Hematopoietic multipotent progenitor cell (in vitro differentiated cells): ENCODE results near the gene NDST3. TPM values are rescaled to one million over a fixed set of nuclear protein-coding genes. Genes with fewer than 3 reads are reported as not detected.
A peak's percentile ranks its signal among the peaks of the same experiment; 100 is the strongest.

Experiments used
- DNase-seq, 3 donors: peaks; one replicate each; pipeline ENCODE4 v3.0.0-alpha.2; 2011 to 2015; ENCODE audit warnings: low read depth in 2 of 3, low spot score in 2 of 3
- total RNA-seq: library from RNA; depleted of rRNA; stranded (reverse); fragments of >200 nt; gene quantifications from one replicate; pipeline ENCODE4 v1.2.3, GENCODE V29; 2012

The NDST3 gene
- total RNA-seq = 0.27 TPM

DNA sequence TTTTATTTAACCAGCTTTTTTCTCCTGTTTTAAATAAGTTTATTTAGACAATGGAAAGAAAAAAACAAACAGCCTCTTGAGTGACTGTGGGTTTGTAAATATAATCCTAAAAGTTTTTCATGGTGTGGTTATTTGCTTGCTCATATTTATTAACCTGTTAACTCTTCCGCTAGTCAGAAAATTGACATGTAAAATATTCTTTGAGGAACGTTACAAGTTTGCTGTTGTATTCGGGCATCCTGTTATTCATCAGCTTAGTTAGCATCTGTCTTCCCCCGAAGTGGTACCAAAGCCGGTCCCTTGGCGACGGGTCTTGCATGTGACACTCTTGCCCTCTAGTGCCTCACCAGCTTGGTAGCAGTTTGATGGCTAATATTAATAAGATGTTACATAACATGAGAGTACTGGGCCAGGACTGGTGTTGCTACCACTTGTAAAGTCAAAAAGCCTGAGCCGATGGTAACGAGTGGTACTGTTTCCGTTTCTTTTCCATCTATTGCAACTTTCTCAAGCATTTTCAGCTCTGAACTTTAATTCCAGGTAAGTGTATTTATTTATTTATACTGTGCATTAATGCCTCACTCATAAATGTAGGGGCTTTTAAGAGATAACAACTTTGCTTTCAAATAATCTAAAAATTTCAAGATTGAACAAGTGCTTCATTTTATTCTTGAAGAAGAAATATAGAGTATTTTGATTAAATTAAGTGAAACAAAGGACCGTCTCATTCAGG is at the start of gene NDST3:
Gene NDST3, plus strand, starts transcription at position 434 of the 733 bp plus-strand sequence. CDS start 19,425 bp downstream, outside the sequence.
- peak in 2 of 3 donors; percentile 75 to 89 for DNase-seq

DNA sequence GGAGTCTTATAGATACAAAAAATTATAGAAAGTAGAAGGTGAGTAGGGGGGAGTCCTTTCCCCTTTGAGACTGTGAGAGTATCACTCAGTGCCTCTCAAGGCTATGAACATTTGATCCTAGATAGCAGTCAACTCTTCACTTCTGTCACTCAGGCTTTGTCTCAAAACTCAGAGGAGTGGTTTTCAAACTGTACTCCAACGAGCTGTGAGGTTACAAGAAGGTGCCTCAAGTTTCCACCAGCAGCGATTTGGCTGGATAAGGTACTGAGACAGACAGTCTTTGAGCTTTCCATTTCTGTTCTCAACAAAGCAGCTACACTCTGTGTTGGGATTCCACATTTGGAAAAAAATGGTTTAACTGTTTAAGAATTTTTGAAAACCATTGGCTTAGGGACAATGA is 48.0 kb upstream of the NDST3 start:
- DNase-seq = no peak

DNA sequence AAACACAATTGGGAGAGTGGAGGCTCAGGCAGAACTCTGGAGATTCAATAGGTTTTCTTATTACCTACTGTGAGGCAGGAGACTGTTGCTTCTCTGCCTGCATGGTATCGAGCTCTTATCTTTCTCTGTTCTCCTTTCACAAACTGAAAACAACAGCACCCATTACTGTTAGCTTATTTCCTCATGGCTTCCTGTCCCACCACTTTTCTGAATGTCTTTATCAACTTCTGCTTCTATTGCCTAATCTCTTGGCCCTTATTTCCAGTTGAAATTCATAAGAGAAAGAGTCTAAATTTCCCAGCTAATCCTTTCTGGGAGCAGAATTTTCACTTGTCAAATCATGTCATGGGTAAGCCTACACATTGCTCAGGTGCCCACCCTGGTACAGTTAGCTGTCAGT is 46.8 kb upstream of the NDST3 start:
- peak in 1 of 3 donors; percentile 43 for DNase-seq

DNA sequence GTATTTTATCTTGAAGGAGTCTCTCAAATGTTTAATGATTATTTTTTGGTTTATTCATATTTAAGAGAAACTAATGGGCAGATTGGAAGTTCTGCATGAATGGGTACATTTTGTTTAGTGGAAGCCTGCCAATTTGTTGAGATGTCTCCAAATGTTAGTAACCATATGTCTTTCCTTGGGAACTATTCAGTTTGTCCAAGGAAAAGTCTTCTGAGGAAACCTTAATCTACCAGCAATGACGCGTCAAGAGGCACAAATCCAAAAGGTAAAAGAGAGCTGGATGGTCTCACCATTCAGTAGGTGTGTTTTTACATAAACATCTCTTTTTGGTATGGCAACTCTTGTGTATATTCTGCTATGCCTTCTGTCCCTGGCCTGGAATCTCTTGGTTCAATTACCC is 37.4 kb upstream of the NDST3 start:
- no peak for DNase-seq

DNA sequence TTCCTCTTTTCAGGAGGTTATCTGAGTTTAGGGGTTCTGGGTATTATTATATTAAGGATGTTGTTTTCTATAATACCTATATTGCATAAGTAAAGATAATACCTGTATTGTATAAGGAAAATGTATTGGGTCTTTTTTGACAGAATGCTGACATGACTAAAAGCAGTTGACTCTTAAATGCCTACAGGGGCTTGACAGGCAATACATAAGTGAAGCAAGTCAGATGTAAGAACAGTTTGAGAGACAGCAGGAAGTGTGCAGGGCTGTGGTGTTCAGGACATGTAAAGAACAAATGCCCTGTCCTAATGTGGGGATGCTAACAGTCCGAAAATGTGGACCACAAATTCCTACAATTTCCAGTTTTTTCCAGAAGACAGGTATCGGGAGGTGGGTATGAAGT is 30.2 kb upstream of the NDST3 start:
- no peak for DNase-seq

DNA sequence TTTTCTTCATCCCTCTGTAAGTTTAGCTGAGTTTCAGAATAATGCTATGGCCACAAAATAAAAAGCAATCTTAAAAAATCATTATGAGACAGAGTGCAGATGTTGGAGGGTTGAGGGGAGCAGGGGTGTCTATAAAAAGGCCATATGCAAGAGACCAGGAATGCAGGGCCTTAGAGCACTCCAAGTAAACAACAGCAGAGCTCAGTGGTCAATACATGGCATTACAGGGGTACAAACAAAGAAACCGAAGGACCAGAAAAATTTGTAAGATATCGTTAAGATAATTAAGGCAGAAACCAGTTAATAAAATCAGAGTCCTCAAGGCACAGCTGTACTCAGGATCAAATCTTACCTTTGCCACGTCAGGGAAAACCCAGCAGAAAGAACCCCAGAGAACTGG is 28.4 kb upstream of the NDST3 start:
- no peak for DNase-seq

DNA sequence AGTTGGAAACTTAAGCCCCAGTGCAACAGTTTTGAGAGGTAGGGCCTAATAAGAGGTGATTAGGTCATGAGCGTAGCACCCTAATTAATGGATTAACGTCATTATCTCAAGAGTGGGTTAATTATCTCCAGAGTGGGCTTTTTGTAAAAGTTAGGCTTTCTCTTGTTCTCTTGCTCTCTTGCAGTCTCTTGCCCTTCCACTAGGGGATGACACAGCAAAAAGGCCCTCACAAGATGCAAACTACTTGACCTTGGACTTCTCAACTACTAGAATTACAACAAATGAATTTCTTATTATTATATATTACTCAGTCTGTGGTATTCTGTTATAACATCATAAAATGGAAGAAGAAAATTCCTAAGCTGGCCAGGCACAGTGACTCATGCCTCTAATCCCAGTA is 22.1 kb upstream of the NDST3 start:
- DNase-seq = no peak

DNA sequence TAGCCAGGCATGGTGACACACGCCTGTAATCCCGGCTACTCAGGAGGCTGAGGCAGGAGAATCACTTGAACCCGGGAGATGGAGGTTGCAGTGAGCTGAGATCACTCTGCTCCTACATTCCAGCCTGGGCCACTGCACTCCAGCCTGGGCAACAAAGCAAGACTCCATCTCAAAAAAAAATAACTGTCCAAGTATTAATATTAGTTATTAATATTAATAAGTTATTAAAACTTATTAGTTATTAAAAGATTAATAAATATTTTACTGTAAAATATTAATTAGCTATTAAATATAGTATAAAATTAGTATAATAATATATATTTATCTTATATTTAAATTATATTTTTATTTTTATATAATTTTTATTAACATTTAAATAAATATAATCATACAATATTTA is 19.5 kb upstream of the NDST3 start:
- no peak for DNase-seq

DNA sequence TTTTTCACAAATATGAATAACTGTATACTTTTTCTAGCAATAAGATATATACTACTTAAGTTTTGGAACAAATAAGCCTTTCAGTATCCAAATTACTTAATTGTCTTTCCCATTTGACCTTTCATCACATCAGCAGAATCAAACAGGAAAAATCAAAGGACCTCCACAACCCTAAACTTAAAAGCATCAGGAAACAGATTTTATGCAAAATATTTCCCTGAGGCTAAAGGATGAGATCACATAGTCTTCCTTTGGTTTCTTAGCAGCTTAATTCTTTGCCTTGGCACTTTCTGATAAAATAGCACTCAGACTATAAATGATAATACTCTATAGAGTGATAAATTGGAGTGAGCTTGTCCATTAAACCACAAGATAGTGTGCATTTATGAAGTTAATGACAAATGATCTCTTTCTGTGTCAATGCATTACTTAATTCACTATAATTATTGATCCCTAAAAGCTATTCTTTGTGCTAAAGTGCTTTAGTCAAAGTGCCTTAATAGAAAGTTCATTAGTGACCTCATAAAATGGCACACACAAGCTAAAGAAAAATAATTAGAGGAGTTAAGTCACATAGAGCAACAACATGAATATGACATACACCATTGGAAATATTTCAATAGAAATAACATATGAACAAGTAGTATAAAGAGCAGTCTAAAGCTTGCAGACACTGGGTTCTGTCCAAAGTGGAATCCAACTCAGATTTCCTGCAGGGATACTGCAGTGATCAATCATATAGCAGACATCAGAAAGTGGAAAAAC is 15.7 kb upstream of the NDST3 start:
- no peak for DNase-seq

DNA sequence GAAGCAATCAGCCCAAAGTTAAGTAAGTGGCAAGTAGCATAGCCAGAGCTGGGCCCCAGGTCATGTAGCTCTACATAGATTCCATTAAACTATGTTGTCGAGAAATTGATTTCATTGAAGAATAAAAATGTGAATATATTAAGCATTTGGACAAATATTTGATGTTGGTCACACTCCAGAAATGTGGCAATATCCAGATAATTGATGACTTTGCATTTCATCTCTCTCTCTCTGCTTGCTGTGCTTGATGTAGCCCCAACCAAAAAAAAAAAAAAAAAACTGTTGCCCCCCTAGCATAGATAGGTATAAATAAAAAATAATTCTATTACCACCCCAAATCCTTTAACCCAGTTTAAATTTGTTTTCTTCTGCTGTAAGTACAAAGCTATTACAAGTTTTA is 7.5 kb upstream of the NDST3 start:
- DNase-seq = no peak

DNA sequence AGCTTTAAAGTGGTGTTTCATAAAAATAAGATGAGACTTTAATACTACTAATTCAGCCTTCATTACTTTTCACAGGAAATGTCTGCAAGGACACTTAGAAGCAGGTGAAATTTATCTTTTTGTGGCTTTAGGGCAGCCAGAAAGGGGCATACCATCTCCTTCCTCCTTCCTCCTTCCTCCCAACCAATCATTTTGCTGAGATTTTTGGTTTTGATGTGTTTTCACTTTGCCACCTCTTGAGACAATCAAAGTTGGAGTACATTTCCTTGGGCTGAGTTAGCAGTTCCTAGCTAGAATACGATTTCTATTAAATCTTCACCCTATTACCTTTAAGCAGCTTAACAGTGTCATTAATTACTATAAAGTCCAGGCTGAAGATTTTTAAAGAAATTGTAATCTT is 5.1 kb upstream of the NDST3 start:
- DNase-seq = no peak

DNA sequence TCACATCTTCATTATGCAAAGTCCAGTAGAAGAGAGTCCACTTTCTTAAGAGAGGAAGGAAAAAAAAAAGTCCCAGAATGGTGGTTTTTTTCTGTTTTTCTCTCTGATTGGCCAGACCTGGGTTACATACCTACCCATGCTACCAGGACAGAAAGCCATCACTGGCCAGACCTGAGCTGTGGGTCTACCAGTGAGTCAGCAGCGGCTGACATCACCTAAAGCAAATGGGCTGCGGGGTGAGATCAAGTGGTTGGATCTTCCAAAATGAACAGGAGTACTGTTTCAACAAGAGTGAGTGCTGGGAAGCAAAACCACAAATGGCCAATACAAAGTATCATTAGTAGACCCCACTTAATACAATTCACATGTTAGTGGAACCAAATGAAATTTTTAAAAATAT is 1.6 kb upstream of the NDST3 start:
- no peak for DNase-seq

DNA sequence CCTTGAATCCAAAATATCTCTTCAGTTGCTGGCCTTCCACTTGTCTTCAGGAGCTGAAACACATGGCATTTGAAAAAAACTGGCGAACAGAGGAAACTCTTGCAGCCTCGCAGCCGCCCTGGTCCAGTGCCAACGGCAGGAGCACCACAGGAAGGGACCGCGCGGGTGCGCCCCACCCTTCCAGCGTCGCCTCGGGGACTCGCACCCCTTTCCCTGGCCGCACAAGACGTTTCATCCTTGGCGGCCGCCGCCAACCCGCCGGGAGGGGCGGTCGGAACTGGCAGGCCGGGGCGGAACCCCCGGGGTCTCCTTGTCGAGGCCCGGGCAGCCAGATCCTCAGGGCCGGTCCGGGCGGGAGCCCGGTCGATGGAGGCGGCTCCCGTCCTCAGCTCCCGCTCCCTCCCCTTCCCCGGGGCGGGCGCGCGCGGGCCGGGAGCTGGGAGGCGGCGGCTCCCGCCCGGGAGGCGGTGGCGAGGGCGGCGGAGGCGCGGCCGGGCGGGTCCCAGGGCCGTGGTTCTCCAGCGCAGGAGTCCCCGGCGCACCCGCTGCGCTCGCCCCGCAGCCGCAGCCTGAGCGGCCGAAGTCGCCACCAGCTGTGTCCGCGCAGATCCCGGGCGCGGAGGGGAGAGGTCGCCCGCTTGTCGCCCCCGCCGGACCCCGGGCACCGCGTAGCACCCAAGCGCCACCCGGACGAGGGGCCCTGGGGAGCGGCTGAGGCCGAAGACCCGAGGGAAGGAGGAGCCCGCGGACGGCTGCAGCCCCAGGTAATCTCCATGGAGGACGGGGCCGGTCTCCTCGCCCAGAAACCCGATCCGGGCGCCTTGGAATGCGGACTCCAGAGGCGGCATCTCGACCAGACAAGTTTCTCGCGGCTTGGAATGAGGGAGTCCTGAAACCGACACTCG is 886 bp upstream of the NDST3 start:
- DNase-seq = peak in 2 of 3 donors; percentile 22 to 36

DNA sequence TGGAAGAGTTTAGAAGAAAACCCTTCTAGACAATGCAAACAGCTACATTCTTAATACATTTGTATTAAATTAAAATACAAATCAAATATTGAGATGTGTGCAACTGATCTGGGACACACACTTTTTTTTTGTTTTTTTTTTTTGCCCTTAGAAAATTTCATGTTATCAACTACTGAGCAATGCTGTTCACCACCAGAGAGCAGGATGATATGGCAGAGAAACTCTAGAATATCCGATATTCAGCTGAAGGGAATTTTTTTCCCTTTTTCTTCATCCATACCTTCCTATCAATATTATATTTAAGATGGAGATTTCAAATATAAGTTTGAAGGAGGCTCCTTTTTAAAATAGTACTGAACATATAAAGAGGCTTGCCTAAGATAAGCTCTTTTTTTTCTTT is 1.0 kb downstream of the NDST3 start:
- DNase-seq = no peak

DNA sequence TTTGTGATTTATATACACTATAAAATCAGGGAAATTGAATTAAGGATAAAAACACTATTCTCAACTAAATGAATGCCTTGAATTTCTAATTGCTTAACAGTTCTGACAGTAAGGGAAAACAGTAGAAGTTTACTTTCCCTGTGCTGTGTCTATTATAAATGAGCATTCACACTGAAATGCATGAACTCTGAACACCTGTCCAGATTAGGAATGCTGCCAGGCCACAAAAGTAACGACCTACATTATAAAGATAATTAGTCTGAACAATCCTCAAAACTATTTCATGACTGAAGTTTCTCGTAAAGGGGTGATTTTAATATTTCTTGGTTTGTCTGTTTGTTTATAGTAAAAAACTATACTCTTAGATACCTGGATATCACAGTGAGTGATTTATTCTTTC is 2.0 kb downstream of the NDST3 start:
- DNase-seq = no peak

DNA sequence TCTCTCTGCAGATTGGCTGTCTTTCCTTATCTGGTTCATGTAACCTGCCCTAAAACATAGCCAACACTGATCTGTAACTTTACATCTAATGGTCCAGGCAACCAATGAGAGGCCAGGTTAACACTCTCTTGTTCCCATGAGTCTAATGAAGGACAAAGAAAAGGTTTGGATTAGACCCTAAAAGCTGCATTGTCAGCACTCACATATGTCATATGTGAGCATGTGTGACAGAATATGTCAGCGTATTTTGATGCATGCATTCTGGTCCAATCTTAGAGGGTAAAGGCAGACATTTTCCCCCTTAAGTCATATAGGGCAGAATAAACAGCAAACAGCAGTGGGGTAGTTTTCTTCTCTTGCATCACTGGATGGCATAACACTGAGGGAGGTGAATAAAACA is 3.7 kb downstream of the NDST3 start:
- no peak for DNase-seq

DNA sequence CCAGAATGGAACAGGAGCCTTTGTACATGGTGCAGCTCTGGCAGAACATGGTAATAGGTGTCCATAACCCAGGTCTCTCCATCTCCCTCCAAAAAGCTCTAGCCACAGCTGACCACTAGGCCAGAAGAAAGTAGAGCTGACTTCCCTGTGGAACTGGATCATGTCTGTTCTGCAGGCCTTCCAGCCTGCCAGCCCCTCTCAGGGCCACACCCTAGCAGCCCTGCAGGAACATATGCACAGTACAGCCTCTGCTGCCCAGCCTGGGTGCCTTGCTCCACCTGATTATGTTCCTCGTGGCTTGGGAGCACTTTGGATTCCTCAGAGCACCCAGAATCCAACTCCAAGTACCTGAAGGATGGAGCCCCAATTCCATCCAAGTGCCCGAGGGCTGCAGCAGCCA is 12.0 kb downstream of the NDST3 start:
- no peak for DNase-seq

DNA sequence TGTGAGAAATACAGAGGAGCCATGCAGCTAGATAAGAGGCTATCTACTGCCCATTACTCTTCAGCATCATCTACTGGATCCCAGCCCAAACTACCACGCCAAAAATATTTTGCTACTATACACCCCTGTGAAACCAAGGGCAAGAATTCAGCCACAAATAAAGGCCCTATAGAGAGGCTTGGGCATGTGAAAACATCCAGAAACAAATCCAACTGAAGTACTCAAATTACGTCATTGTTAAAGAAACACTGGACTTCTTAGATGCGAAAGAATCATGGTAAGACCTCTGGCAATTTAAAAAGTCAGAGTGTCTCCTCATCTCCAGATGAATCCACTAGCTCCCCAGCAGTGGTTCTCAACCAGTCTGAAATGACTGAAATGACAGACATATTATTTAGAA is 12.8 kb downstream of the NDST3 start:
- no peak for DNase-seq

DNA sequence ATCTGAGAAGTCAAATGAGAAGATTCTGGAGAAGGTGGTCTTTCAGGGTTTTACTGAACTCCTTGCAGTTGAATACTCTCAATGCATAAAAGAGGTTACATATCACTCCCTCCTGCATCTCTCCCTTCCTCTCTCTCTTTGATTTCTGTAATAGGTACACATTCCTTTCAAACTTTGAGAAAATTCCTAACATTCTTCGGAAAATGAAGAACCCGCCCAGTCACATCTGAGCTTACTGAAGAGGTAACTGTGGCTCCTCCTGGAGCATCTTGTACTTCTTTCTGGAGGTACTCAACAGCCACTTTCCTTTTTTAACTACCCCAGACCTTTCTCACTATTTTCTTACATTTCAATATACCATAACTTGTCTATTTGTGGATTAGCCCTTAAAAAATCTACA is 24.7 kb downstream of the NDST3 start:
- DNase-seq = no peak

DNA sequence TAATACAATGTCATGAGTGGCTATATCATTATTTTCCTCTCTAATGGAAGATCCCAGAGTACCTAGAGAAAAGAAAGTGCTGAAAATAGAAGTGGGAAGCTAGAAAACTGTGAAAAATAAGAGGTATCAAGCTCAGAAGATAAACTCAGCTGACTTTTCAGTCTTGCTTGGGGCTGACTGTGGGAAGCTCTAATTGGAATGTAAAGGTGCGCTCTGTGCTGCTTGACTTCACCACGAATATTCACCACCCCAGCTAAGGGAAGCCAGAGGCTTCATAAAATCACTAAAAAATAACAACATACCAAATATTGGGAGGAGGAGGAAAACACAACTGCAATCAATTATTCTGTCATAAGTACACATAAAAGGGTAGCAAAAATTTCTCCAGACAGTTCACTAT is 25.1 kb downstream of the NDST3 start:
- DNase-seq = no peak
